HepG2 (cell line): ENCODE results near the gene CDH23.

Source experiments
- CTCF ChIP-seq: sonication (generic); formaldehyde crosslinking; IDR thresholded peaks from 2 replicates; pipeline ENCODE4 v1.5.0; 2020; ENCODE audit warnings: mild to moderate bottlenecking, missing genetic modification reagents, moderate library complexity
- PAX8 ChIP-seq: sonication (generic); formaldehyde crosslinking; IDR thresholded peaks from 2 replicates; pipeline ENCODE4 v1.8.0; 2022; ENCODE audit warnings: mild to moderate bottlenecking, missing genetic modification reagents, borderline replicate concordance
- SP1 ChIP-seq, 2 experiments: fragments of 450-650 bp in 1 of 2; sonication (generic) in 1 of 2; formaldehyde crosslinking in 1 of 2; IDR thresholded peaks; 2 replicates each; pipeline versions ENCODE4 v1.4.0 to v1.6.1; 2016 to 2020; ENCODE audit warnings: missing genetic modification reagents in 1 of 2

- TF ChIP-seq SP1 (IDR thresholded peaks at IDR 0.05) (no peak), SP1 (CRISPR knock-in tag; IDR thresholded peaks at IDR 0.05) (no peak), PAX8 (CRISPR knock-in tag) (no peak), CTCF (no peak)
Observed at GRCh38 chr10:71719464-71720201, 322.9 kb downstream of the CDH23 start, which contains the start of gene C10orf105.
